ENCODE results near the gene PLCB4. TPM values are rescaled to one million over a fixed set of nuclear protein-coding genes. Genes with fewer than 3 reads are reported as not detected.

Gene PLCB4
- total and polyA plus RNA-seq, 7 donors, result 0.90 to 6.7 (median 2.1) TPM

- Histone ChIP-seq H3K9me3 (peaks cover 3% of the 10 kb centered on the region), H3K27ac (no peak overlapping the region), H3K4me1 (no peaks in the 10 kb centered on the region), H3K36me3 (ENCODE audit: insufficient read depth in 1 of 2, low read depth in 1 of 2) (peaks cover 0 to 25% of the 10 kb centered on the region in 2 donors), H3K4me3 (no peak overlapping the region), H3K27me3 (ENCODE audit: insufficient read depth in 3 of 3, low read length in 2 of 3) (no peaks in the 10 kb centered on the region)
- intact Hi-C loops (cut with DNase I), result no loop called here
- TF ChIP-seq, protein P1, sequence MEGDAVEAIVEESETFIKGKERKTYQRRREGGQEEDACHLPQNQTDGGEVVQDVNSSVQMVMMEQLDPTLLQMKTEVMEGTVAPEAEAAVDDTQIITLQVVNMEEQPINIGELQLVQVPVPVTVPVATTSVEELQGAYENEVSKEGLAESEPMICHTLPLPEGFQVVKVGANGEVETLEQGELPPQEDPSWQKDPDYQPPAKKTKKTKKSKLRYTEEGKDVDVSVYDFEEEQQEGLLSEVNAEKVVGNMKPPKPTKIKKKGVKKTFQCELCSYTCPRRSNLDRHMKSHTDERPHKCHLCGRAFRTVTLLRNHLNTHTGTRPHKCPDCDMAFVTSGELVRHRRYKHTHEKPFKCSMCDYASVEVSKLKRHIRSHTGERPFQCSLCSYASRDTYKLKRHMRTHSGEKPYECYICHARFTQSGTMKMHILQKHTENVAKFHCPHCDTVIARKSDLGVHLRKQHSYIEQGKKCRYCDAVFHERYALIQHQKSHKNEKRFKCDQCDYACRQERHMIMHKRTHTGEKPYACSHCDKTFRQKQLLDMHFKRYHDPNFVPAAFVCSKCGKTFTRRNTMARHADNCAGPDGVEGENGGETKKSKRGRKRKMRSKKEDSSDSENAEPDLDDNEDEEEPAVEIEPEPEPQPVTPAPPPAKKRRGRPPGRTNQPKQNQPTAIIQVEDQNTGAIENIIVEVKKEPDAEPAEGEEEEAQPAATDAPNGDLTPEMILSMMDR (IDR thresholded peaks at IDR 0.05), result no peak
- DNase-seq (no peak), ATAC-seq (no peak)
- WGBS, 3 donors, result 77 to 81% (median 78%) methylated on average over 4 of the region's 4 CpGs
These were observed 331.5 kb downstream of the PLCB4 start for GRCh38 chr20:9400171-9401025.

DNA sequence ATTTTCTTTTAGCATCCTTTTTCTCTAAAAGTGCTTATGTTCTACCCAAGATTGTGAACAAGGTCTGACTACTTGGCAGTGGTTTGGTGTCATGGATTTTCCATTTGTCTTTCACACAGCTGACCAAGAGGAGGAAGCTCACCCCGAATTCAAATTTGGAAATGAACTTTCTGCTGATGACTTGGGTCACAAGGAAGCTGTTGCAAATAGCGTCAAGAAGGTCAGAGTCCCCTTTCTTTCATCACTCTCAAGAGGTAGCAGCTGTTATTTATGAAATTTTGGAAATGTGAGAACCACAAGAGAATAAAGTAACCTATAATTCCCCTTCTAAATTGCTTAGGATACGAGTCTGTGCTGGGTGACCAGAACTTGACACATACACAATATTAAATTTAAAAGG, 332.5 kb downstream of the PLCB4 start:
- no peak overlapping the region for H3K27ac ChIP-seq
- DNase-seq (no peak), ATAC-seq (no peak)
- peaks cover 0 to 22% of the 10 kb centered on the region in 2 donors for H3K36me3 ChIP-seq (ENCODE audit: insufficient read depth in 1 of 2, low read depth in 1 of 2)
- H3K4me1 ChIP-seq, result no peaks in the 10 kb centered on the region
- WGBS, 3 donors, result 45 to 59% (median 53%) methylated on average over 3 of the region's 3 CpGs
- no peak overlapping the region for H3K4me3 ChIP-seq
- TF ChIP-seq, protein P1 (IDR thresholded peaks at IDR 0.05), result no peak
- peaks cover 3% of the 10 kb centered on the region for H3K9me3 ChIP-seq
- H3K27me3 ChIP-seq (ENCODE audit: insufficient read depth in 3 of 3, low read length in 2 of 3), result no peaks in the 10 kb centered on the region
- intact Hi-C loops (cut with DNase I), result no loop called here

GRCh38 chr20:9402141-9402540, 333.3 kb downstream of the PLCB4 start:
- intact Hi-C loops (cut with DNase I), result no loop called here
- Histone ChIP-seq H3K36me3 (ENCODE audit: insufficient read depth in 1 of 2, low read depth in 1 of 2) (peaks cover 0 to 22% of the 10 kb centered on the region in 2 donors), H3K4me1 (no peaks in the 10 kb centered on the region), H3K9me3 (peaks cover 3% of the 10 kb centered on the region), H3K4me3 (no peak overlapping the region), H3K27ac (no peak overlapping the region), H3K27me3 (ENCODE audit: insufficient read depth in 3 of 3, low read length in 2 of 3) (no peaks in the 10 kb centered on the region)
- WGBS, 3 donors, result 92 to 97% (median 94%) methylated on average over 6 of the region's 6 CpGs
- TF ChIP-seq, protein P1 (IDR thresholded peaks at IDR 0.05), result no peak
- no peak for DNase-seq
- ATAC-seq, result no peak

- WGBS, 3 donors, result 86 to 98% (median 96%) methylated on average over 3 of the region's 3 CpGs
These were observed 333.7 kb downstream of the PLCB4 start for GRCh38 chr20:9402546-9402945.

More at GRCh38 chr20:9402546-9402945, 333.7 kb downstream of the PLCB4 start:
- ATAC-seq (no peak), DNase-seq (no peak)
- TF ChIP-seq, protein P1 (IDR thresholded peaks at IDR 0.05), result no peak
- intact Hi-C loops (cut with DNase I), result no loop called here
- Histone ChIP-seq H3K4me3 (no peak overlapping the region), H3K27me3 (ENCODE audit: insufficient read depth in 3 of 3, low read length in 2 of 3) (no peaks in the 10 kb centered on the region), H3K9me3 (peaks cover 3% of the 10 kb centered on the region), H3K36me3 (ENCODE audit: insufficient read depth in 1 of 2, low read depth in 1 of 2) (peaks cover 0 to 22% of the 10 kb centered on the region in 2 donors), H3K27ac (no peak overlapping the region), H3K4me1 (no peaks in the 10 kb centered on the region)

Measured in psoas muscle (tissue), 8 donors.